Thoracic aorta (tissue), 2 donors: ENCODE data around the gene CACNA1H. TPM values are rescaled to one million over a fixed set of nuclear protein-coding genes. Genes with fewer than 3 reads are reported as not detected.

Experiments used
- ATAC-seq: fragments of 150-250 bp; one replicate; pipeline ENCODE4 v1.8.0; 2017; ENCODE audit warnings: low read depth; ENCODE audit not compliant: insufficient number of reproducible peaks, low FRiP score
- DNase-seq: peaks from one replicate; pipeline ENCODE4 v3.0.0-alpha.2; 2020; ENCODE audit warnings: low spot score
- H3K27ac ChIP-seq, 2 donors: fragments of 200-600 bp; sonication (generic); 1 replicate in 1 of 2; 2 replicates in 1 of 2; pipeline ENCODE4 v1.5.1; 2016; ENCODE audit warnings: mild to moderate bottlenecking in 2 of 2, moderate library complexity in 2 of 2
- H3K27me3 ChIP-seq: fragments of 200-600 bp; sonication (generic); replicated peaks from 2 replicates; pipeline ENCODE4 v1.6.0; 2016; ENCODE audit warnings: mild to moderate bottlenecking; ENCODE audit not compliant: insufficient read depth
- H3K36me3 ChIP-seq: fragments of 200-600 bp; sonication (generic); one replicate; pipeline ENCODE4 v1.5.1; 2016
- H3K4me1 ChIP-seq, 2 donors: fragments of 200-600 bp; sonication (generic); 1 replicate in 1 of 2; 2 replicates in 1 of 2; pipeline versions ENCODE4 v1.5.1 to v1.6.0; 2016; ENCODE audit warnings: low read depth in 2 of 2, mild to moderate bottlenecking in 1 of 2; ENCODE audit not compliant: control insufficient read depth in 1 of 2
- H3K4me3 ChIP-seq: fragments of 200-600 bp; sonication (generic); 2 replicates; pipeline ENCODE4 v1.5.1; 2016; ENCODE audit warnings: mild to moderate bottlenecking
- H3K9me3 ChIP-seq: fragments of 200-600 bp; sonication (generic); 2 replicates; pipeline ENCODE4 v1.5.1; 2016
- total RNA-seq, 2 donors: library from RNA; depleted of rRNA; stranded (reverse); fragments of >200 nt; gene quantifications; one replicate each; pipeline versions ENCODE4 v1.1.0 to v1.2.3, GENCODE V29; 2016
- TF ChIP-seq, protein P1 (sequence below): fragments of 200-600 bp; sonication (generic); IDR thresholded peaks from one replicate; pipeline ENCODE4 v1.5.1; 2019; ENCODE audit warnings: antibody characterized with exemption

Gene CACNA1H
- total RNA-seq, 2 donors from 2014 or later: 14.7 to 33.0 TPM

DNA sequence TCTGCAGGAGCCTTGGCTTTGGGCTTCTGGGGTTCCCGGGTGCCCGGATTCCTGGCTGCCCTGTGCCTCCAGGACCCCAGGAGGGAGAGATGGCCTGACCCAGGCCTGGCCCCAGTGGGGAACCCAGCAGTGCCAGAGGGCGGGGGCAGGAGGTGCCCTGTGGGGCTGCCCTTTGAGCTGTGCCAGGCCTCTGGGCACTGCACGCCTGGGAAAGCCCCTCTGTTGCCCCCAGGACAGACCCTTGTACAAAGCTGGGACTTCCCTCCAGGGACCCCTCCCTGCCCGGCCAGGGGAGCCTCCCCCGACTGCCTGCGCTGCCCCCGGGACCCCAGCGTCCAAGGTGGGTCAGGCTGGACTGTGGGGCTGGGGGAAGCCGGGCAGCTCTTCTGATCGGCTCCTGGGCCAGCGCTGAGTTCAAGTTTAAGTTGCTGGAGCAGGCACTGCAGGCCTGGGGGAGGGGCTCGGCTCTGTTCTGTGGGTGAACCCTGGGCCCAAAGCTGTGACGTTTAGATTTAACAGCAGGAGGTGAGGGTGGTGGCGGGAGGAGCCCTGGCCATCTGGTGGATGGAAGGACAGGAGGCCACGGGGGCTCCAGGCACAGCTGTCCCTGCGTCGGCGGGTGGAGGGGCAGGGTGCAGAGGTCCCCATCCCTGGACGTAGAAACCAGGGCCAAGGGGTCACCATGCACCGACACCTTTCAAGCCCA, 29.2 kb upstream of the CACNA1H start:
- no peaks in the 10 kb centered on the region for H3K27me3 ChIP-seq
- TF ChIP-seq, protein P1, sequence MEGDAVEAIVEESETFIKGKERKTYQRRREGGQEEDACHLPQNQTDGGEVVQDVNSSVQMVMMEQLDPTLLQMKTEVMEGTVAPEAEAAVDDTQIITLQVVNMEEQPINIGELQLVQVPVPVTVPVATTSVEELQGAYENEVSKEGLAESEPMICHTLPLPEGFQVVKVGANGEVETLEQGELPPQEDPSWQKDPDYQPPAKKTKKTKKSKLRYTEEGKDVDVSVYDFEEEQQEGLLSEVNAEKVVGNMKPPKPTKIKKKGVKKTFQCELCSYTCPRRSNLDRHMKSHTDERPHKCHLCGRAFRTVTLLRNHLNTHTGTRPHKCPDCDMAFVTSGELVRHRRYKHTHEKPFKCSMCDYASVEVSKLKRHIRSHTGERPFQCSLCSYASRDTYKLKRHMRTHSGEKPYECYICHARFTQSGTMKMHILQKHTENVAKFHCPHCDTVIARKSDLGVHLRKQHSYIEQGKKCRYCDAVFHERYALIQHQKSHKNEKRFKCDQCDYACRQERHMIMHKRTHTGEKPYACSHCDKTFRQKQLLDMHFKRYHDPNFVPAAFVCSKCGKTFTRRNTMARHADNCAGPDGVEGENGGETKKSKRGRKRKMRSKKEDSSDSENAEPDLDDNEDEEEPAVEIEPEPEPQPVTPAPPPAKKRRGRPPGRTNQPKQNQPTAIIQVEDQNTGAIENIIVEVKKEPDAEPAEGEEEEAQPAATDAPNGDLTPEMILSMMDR: no peak

DNA sequence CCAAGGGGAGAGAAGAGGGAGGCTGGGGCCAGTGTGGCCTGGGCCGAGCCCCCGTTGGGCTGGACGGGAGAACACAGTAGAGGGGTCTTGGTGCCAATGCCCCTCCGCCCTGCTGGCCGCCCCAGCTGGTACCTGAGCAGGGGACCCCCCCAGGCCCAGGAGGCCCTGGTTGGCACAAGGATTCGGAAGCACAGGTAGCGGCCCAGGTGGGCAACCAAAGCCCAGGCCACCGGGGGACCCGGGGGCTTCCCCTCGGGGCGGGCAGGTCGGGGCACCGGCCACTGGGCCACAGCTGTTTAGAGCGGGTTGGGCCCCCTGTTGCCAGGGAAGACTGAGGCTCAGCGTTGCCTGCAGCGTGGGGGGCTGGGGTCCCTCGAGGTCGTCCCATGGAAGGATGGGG, 28.6 kb upstream of the CACNA1H start:
- DNase-seq: no peak
- Histone ChIP-seq H3K36me3 (no peaks in the 10 kb centered on the region), H3K27me3 (no peaks in the 10 kb centered on the region), H3K27ac (no peak overlapping the region), H3K9me3 (no peaks in the 10 kb centered on the region), H3K4me3 (no peak overlapping the region), H3K4me1 (no peaks in the 10 kb centered on the region)
- no peak for ATAC-seq
- TF ChIP-seq, protein P1: no peak

More for the DNA sequence above, 29.2 kb upstream of the CACNA1H start:
- no peak for ATAC-seq
- H3K27ac ChIP-seq: no peak overlapping the region
- H3K4me1 ChIP-seq: no peaks in the 10 kb centered on the region
- no peaks in the 10 kb centered on the region for H3K36me3 ChIP-seq
- no peak overlapping the region for H3K4me3 ChIP-seq
- no peaks in the 10 kb centered on the region for H3K9me3 ChIP-seq
- DNase-seq: no peak

DNA sequence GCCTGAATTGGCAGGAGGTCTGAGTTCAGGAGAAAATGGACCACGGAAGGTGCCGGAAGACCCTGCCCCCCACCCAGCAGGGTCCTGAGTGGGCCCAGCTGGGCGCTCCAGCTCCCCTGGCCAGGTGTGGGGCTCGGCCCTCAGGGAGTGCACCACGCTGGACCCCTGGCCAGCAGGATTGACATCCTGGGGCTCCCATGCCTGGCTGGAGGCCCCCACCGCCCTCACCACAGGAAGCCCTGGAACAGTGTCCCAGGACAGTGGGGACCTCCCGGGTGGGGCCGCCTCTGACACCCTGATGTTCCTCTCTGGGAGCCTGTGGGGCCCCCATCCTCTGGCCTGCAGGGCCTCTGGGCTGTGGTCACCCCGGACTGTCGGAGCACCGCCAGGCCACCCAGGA, 28.1 kb upstream of the CACNA1H start:
- Histone ChIP-seq H3K27me3 (no peaks in the 10 kb centered on the region), H3K36me3 (no peaks in the 10 kb centered on the region), H3K27ac (no peak overlapping the region), H3K9me3 (no peaks in the 10 kb centered on the region), H3K4me3 (no peak overlapping the region), H3K4me1 (no peaks in the 10 kb centered on the region)
- no peak for DNase-seq
- no peak for ATAC-seq
- TF ChIP-seq, protein P1: no peak

DNA sequence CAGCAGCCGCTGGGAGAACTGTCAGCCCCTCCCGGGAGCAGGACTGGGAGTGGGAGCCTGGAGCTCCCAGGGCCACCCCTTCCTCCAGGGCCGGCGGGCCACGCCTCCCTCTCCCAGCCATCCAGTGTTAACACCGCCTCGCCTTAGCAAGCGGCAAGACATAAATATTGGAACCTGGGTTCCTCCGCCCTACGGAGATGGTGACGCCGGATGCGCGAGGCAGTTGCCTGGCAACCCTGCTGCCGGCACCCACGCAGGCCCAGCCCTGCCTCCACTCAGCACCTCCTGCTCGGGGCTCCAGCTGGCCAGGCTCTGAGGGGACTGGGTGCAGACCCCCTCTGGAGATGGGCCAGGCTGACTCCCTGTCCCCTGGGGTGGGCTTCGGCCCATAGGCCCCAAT, 27.4 kb upstream of the CACNA1H start:
- DNase-seq: no peak
- Histone ChIP-seq H3K36me3 (no peaks in the 10 kb centered on the region), H3K9me3 (no peaks in the 10 kb centered on the region), H3K27me3 (no peaks in the 10 kb centered on the region), H3K4me1 (no peaks in the 10 kb centered on the region), H3K27ac (no peak overlapping the region), H3K4me3 (no peak overlapping the region)
- ATAC-seq: no peak
- TF ChIP-seq, protein P1: no peak

DNA sequence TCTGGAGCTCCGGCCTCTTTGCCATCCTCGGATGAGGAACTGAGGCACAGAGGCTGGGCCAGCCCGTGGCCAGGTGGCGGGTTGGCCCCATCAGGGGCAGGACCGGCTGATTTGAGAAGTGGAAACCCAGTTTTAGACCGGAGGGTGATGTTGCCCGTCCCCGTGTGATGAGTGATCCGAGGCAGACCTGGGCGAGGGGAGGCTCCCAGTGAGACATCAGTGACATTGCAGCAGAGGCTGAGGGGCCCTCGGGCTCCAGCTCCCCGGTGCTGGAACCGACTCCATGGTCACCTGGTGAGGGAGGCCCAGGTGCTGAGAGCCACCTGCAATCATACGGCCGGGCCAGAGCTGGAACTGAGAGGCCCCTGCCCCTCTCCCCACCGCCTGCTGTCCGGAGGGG, 26.9 kb upstream of the CACNA1H start:
- ATAC-seq (no peak), DNase-seq (no peak)
- no peaks in the 10 kb centered on the region for H3K36me3 ChIP-seq
- no peak overlapping the region for H3K4me3 ChIP-seq
- no peaks in the 10 kb centered on the region for H3K9me3 ChIP-seq
- H3K27ac ChIP-seq: no peak overlapping the region
- no peaks in the 10 kb centered on the region for H3K4me1 ChIP-seq
- no peaks in the 10 kb centered on the region for H3K27me3 ChIP-seq
- TF ChIP-seq, protein P1: no peak
